ENCODE data around the gene GOSR2. TPM values are rescaled to one million over a fixed set of nuclear protein-coding genes. Genes with fewer than 3 reads are reported as not detected.

GOSR2 gene
- total RNA-seq, 1 experiment from 2014 or later, result 52.9 TPM

- Histone ChIP-seq H3K9me2 (ENCODE audit: insufficient read depth) (no peaks in the 10 kb centered on the region), H3K27ac (ENCODE audit: low read depth, low read length) (no peak overlapping the region), H3K27me3 (ENCODE audit: insufficient read depth, low read length) (no peaks in the 10 kb centered on the region), H4K20me1 (ENCODE audit: insufficient read depth) (no peaks in the 10 kb centered on the region), H3K4me2 (ENCODE audit: low read length) (no peak overlapping the region), H3K4me3 (replicated peaks in 1 of 2; ENCODE audit: low read depth in 1 of 2, low read length in 2 of 2) (no peak overlapping the region), H2AFZ (ENCODE audit: low read depth, low read length, poor library complexity, severe bottlenecking) (no peak overlapping the region), H3K4me1 (ENCODE audit: control insufficient read depth in 1 of 2, insufficient read depth in 2 of 2, low read length in 2 of 2) (no peaks in the 10 kb centered on the region), H3K79me2 (ENCODE audit: insufficient read depth, low read length) (no peaks in the 10 kb centered on the region), H3K9ac (ENCODE audit: low read length) (no peak overlapping the region), H3K36me3 (ENCODE audit: control insufficient read depth in 1 of 2, insufficient read depth in 2 of 2, low read length in 2 of 2) (no peaks in the 10 kb centered on the region), H3K9me3 (ENCODE audit: control insufficient read depth in 1 of 2, insufficient read depth in 1 of 2, low read depth in 1 of 2, low read length in 2 of 2) (no peaks in the 10 kb centered on the region)
- BruUV-seq (replicated peaks), result no TSS peak
- TF ChIP-seq REST (IDR thresholded peaks at IDR 0.05; ENCODE audit: low read depth) (no peak), CBX3 (IDR thresholded peaks at IDR 0.05; ENCODE audit: low read depth) (no peak), ATF3 (IDR thresholded peaks at IDR 0.05) (no peak), EGR1 (IDR thresholded peaks at IDR 0.05; ENCODE audit: low read depth) (no peak), RAD21 (IDR thresholded peaks at IDR 0.05; ENCODE audit: low read depth) (no peak)
- ATAC-seq (no peak), DNase-seq (ENCODE audit: low read depth, low spot score) (no peak)
- intact Hi-C loops (cut with micrococcal nuclease), result no loop called here
- ChIA-PET RAD21 (ENCODE audit: low non-redundant PET in 1 of 2, low total read pairs in 2 of 2, uncharacterized antibody in 2 of 2, unreplicated experiment in 2 of 2) (no interaction called here), POLR2A (no interaction called here), CTCF (no interaction called here)
Observed at GRCh38 chr17:46968896-46969295, 45.9 kb downstream of the GOSR2 start.

- peaks cover 0 to 4% of the 10 kb centered on the region in 2 experiments; a peak in 1 of 4 replicates for H3K4me1 ChIP-seq (ENCODE audit: control insufficient read depth in 1 of 2, insufficient read depth in 2 of 2, low read length in 2 of 2)
- H4K20me1 ChIP-seq (ENCODE audit: insufficient read depth), result no peaks in the 10 kb centered on the region
- CTCF ChIA-PET, result interaction anchor here (1.5 kb wide), 1 partner anchor 31 kb away, joined by 3 read pairs; no protein-coding TSS in a partner anchor
- H2AFZ ChIP-seq (ENCODE audit: low read depth, low read length, poor library complexity, severe bottlenecking), result no peak overlapping the region
- H3K9me3 ChIP-seq (ENCODE audit: control insufficient read depth in 1 of 2, insufficient read depth in 1 of 2, low read depth in 1 of 2, low read length in 2 of 2), result no peaks in the 10 kb centered on the region
- no peak overlapping the region for H3K4me2 ChIP-seq (ENCODE audit: low read length)
- no peak overlapping the region for H3K27ac ChIP-seq (ENCODE audit: low read depth, low read length)
- intact Hi-C loops (cut with micrococcal nuclease), result no loop called here
- DNase-seq (ENCODE audit: low read depth, low spot score), result no peak
- H3K36me3 ChIP-seq (ENCODE audit: control insufficient read depth in 1 of 2, insufficient read depth in 2 of 2, low read length in 2 of 2), result no peaks in the 10 kb centered on the region
- POLR2A ChIA-PET, result no interaction called here
- H3K4me3 ChIP-seq (replicated peaks in 1 of 2; ENCODE audit: low read depth in 1 of 2, low read length in 2 of 2), result no peak overlapping the region
- RAD21 ChIA-PET (ENCODE audit: low non-redundant PET in 1 of 2, low total read pairs in 2 of 2, uncharacterized antibody in 2 of 2, unreplicated experiment in 2 of 2), result no interaction called here
- H3K9me2 ChIP-seq (ENCODE audit: insufficient read depth), result no peaks in the 10 kb centered on the region
- no peak for ATAC-seq
- no peaks in the 10 kb centered on the region for H3K79me2 ChIP-seq (ENCODE audit: insufficient read depth, low read length)
- no peak overlapping the region for H3K9ac ChIP-seq (ENCODE audit: low read length)
- no TSS peak for BruUV-seq (replicated peaks)
- H3K27me3 ChIP-seq (ENCODE audit: insufficient read depth, low read length), result no peaks in the 10 kb centered on the region
- no peak for TF ChIP-seq POLR2AphosphoS5 (IDR thresholded peaks at IDR 0.05; ENCODE audit: low read depth, low read length)
- no peak for TF ChIP-seq ZBTB33 (IDR thresholded peaks at IDR 0.05; ENCODE audit: extremely low read depth, insufficient replicate concordance, low read length)
- no peak for TF ChIP-seq ATF3 (IDR thresholded peaks at IDR 0.05)
- TF ChIP-seq EZH2 (IDR thresholded peaks at IDR 0.05), result no peak
- no peak for TF ChIP-seq RAD21 (IDR thresholded peaks at IDR 0.05; ENCODE audit: low read depth)
- TF ChIP-seq CEBPB (IDR thresholded peaks at IDR 0.05; ENCODE audit: low read depth), result no peak
- no peak for TF ChIP-seq SRF (IDR thresholded peaks at IDR 0.05; ENCODE audit: low read depth)
Observed at GRCh38 chr17:46971647-46972300, 48.8 kb downstream of the GOSR2 start.

Measured in HCT116 (cell line).